OCI-LY3 (cell line): ENCODE data around the gene IFNLR1.

ENCODE experiments used
- H2AFZ ChIP-seq: fragments of 200-600, 300-600 bp; shearing (Covaris generic); 2 replicates; pipeline ENCODE4 v1.6.0; 2014; ENCODE audit warnings: antibody characterized with exemption, low read depth, low read length
- H3K27ac ChIP-seq: fragments of 200-600, 300-600 bp; sonication (generic); 2 replicates; pipeline ENCODE4 v1.5.1; 2014; ENCODE audit warnings: mild to moderate bottlenecking, low read length, moderate library complexity, mixed read lengths
- H3K27me3 ChIP-seq: fragments of 200-600, 300-600 bp; sonication (generic); 2 replicates; pipeline ENCODE4 v1.6.1; 2014; ENCODE audit warnings: low read depth, low read length, mixed read lengths
- H3K36me3 ChIP-seq: fragments of 200-600, 300-600 bp; sonication (generic); replicated peaks from 2 replicates; pipeline ENCODE3; 2014; ENCODE audit warnings: low read depth, low read length, mixed read lengths
- H3K4me1 ChIP-seq: fragments of 300-600, 200-600 bp; sonication (generic); 2 replicates; pipeline ENCODE4 v1.6.1; 2014; ENCODE audit warnings: low read length, mixed read lengths
- H3K4me2 ChIP-seq: fragments of 200-600, 300-600 bp; sonication (generic); 2 replicates; pipeline ENCODE4 v1.6.1; 2014; ENCODE audit warnings: low read length, mixed read lengths
- H3K4me3 ChIP-seq: fragments of 300-600, 200-600 bp; sonication (generic); 2 replicates; pipeline ENCODE4 v1.5.1; 2014; ENCODE audit warnings: antibody characterized with exemption, mild to moderate bottlenecking, low read length, moderate library complexity
- H3K79me2 ChIP-seq: fragments of 300-600, 200-600 bp; shearing (Covaris generic); 2 replicates; pipeline ENCODE4 v1.6.1; 2014; ENCODE audit warnings: mild to moderate bottlenecking, low read length, mixed read lengths
- H3K9ac ChIP-seq: fragments of 300-600, 200-600 bp; shearing (Covaris generic); 2 replicates; pipeline ENCODE4 v1.6.0; 2014; ENCODE audit warnings: mild to moderate bottlenecking, low read length, moderate library complexity
- H3K9me3 ChIP-seq: fragments of 200-600, 300-600 bp; shearing (Covaris generic); 2 replicates; pipeline ENCODE4 v1.6.1; 2014; ENCODE audit warnings: low read length, mixed read lengths; ENCODE audit not compliant: insufficient read depth
- H4K20me1 ChIP-seq: fragments of 200-600, 300-600 bp; sonication (generic); 2 replicates; pipeline ENCODE4 v1.6.1; 2016; ENCODE audit warnings: low read length, mixed read lengths; ENCODE audit not compliant: insufficient read depth
- EZH2phosphoT487 ChIP-seq: fragments of 200-600 bp; shearing (Covaris generic); IDR thresholded peaks from 2 replicates; pipeline ENCODE4 v1.6.1; 2018; ENCODE audit warnings: antibody characterized with exemption, mixed run types, low read depth
- TF ChIP-seq, protein P1 (sequence below): fragments of 200-600, 300-600 bp; sonication (generic); IDR thresholded peaks from 2 replicates; pipeline ENCODE4 v1.5.1; 2014; ENCODE audit warnings: antibody characterized with exemption, low read length, low read depth

Gene IFNLR1

DNA sequence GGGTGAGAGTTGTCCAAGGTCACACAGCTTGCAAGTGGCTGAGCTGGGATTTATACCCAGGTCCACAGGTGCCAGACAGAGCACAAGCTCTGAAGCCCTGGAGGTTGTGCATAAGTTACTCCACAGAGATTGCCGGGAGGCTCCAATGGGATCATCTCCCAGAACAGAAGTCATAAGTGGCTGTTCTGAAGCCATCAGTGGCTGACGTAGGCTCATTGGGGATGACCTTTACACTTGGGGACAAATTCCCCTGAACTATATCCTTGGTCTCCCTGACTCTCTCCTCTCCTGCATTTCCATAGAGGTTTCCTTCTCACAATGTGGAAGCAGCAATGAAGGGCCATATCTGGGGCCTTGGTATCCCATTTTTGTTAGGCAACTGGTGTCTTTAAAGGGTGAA is 37.0 kb upstream of the IFNLR1 start:
- Histone ChIP-seq H4K20me1 (no peaks in the 10 kb centered on the region), H3K4me2 (no peak overlapping the region), H3K27me3 (no peaks in the 10 kb centered on the region), H3K4me1 (peaks cover 43% of the 10 kb centered on the region), H3K79me2 (no peaks in the 10 kb centered on the region), H3K36me3 (no peaks in the 10 kb centered on the region), H3K9ac (no peak overlapping the region), H2AFZ (no peak overlapping the region), H3K4me3 (no peak overlapping the region), H3K27ac (no peak overlapping the region), H3K9me3 (no peaks in the 10 kb centered on the region)
- TF ChIP-seq EZH2phosphoT487, result no peak
- TF ChIP-seq, protein P1, sequence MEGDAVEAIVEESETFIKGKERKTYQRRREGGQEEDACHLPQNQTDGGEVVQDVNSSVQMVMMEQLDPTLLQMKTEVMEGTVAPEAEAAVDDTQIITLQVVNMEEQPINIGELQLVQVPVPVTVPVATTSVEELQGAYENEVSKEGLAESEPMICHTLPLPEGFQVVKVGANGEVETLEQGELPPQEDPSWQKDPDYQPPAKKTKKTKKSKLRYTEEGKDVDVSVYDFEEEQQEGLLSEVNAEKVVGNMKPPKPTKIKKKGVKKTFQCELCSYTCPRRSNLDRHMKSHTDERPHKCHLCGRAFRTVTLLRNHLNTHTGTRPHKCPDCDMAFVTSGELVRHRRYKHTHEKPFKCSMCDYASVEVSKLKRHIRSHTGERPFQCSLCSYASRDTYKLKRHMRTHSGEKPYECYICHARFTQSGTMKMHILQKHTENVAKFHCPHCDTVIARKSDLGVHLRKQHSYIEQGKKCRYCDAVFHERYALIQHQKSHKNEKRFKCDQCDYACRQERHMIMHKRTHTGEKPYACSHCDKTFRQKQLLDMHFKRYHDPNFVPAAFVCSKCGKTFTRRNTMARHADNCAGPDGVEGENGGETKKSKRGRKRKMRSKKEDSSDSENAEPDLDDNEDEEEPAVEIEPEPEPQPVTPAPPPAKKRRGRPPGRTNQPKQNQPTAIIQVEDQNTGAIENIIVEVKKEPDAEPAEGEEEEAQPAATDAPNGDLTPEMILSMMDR, result no peak

DNA sequence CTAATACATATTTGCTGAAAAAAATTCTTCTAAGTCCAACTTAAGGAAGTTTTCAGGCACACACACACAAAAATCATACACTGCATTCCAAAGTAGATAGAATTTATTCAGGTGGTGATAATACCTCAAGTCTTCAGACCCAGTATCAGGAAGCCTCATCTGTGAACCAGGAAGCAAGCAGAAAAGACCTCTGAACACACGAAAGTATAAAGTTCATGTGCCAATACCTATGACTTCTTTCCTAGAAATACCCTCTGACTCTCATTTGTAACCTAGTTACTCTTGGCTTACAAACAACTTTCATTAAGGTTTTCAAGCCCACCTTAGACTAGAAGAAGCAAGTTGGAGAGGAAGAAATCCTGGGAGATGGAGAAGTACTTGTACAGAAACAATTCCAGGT is 35.7 kb upstream of the IFNLR1 start:
- no peaks in the 10 kb centered on the region for H3K9me3 ChIP-seq
- peaks cover 32% of the 10 kb centered on the region for H3K4me1 ChIP-seq
- H3K27ac ChIP-seq, result no peak overlapping the region
- no peak overlapping the region for H3K4me2 ChIP-seq
- H4K20me1 ChIP-seq, result no peaks in the 10 kb centered on the region
- no peak overlapping the region for H3K4me3 ChIP-seq
- TF ChIP-seq EZH2phosphoT487, result no peak
- TF ChIP-seq, protein P1, result no peak
- no peaks in the 10 kb centered on the region for H3K27me3 ChIP-seq
- H3K36me3 ChIP-seq, result no peaks in the 10 kb centered on the region
- no peak overlapping the region for H3K9ac ChIP-seq
- no peak overlapping the region for H2AFZ ChIP-seq
- no peaks in the 10 kb centered on the region for H3K79me2 ChIP-seq

DNA sequence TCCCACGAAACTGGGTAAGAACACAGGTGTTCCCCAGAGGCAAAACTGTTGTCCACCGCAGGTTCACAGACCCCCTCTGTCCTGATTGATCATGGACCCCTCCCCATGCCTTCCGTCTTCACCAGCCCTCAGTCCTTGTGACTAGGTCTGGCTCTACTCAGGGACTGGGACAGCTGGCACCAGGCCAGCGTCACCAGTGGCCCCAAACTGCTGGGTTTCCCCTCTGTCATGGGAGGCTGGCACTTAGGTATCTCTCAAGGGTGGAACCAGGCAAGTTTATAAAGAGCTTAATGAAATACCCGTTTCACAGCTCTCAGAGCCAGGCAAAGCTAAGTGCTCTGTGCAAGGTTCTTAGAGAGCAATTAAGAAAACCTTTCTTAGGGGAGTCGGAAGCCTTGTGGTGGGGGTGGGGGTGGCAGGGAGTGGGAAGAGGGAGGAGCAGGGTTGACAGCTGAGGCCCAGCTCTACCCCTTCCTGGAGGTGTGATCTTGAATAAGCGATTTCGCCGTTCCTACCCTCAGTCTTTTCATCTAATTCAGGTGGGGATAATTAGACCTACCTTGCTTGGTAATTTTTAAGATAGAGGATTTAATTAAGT is 35.0 kb upstream of the IFNLR1 start:
- Histone ChIP-seq H2AFZ (no peak overlapping the region), H3K9me3 (no peaks in the 10 kb centered on the region), H3K79me2 (no peaks in the 10 kb centered on the region), H3K27ac (no peak overlapping the region), H3K27me3 (no peaks in the 10 kb centered on the region), H3K9ac (no peak overlapping the region), H4K20me1 (no peaks in the 10 kb centered on the region), H3K4me3 (no peak overlapping the region), H3K4me2 (no peak overlapping the region), H3K4me1 (peaks cover 25% of the 10 kb centered on the region), H3K36me3 (no peaks in the 10 kb centered on the region)
- TF ChIP-seq, protein P1, result no peak
- TF ChIP-seq EZH2phosphoT487, result no peak

DNA sequence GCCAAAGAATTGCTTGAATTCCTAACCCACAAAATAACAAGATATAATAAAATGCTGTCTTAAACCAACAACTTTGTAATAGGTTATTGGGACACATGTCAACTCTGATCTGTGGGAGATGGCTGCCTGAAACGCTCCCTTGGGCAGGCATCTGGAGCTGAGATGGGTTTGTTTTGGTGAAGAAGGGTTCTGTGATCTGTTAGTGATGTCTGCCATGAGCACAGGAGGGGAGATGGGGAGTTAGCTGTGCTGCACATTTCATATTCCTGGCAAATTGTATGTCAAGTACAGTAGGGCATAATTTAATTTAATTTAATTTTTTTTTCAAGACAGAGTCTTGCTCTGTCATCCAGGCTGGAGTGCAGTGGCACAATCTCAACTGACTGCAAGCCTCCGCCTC is 34.2 kb upstream of the IFNLR1 start:
- no peak overlapping the region for H3K27ac ChIP-seq
- no peak for TF ChIP-seq EZH2phosphoT487
- TF ChIP-seq, protein P1, result no peak
- no peak overlapping the region for H3K4me3 ChIP-seq
- H3K9me3 ChIP-seq, result no peaks in the 10 kb centered on the region
- H3K79me2 ChIP-seq, result no peaks in the 10 kb centered on the region
- H2AFZ ChIP-seq, result no peak overlapping the region
- no peak overlapping the region for H3K4me2 ChIP-seq
- no peaks in the 10 kb centered on the region for H3K36me3 ChIP-seq
- peaks cover 18% of the 10 kb centered on the region for H3K4me1 ChIP-seq
- no peaks in the 10 kb centered on the region for H4K20me1 ChIP-seq
- no peaks in the 10 kb centered on the region for H3K27me3 ChIP-seq
- no peak overlapping the region for H3K9ac ChIP-seq
